HepG2 (cell line): ENCODE data around the gene UBE2Q1. TPM values are rescaled to one million over a fixed set of nuclear protein-coding genes. Genes with fewer than 3 reads are reported as not detected.

Source experiments
- ATAC-seq: fragments of 200-7000 bp; cut with Tn5 transposase; 3 replicates; pipeline ENCODE4 v1.9.1; 2020; ENCODE audit warnings: mild to moderate bottlenecking, moderate library complexity
- BruUV-seq: library from RNA; stranded (reverse); fragments of 400-500 nt; replicated peaks from 2 replicates; lab custom pipeline; 2021; lab: Mats Ljungman, UMichigan
- CTCF ChIA-PET: fragments of 300-600 bp; formaldehyde crosslinking; extraction: SDS; loops from one replicate; lab custom pipeline; 2021; ENCODE audit warnings: low total read pairs, inconsistent platforms, low intra/inter-chr PET ratio; lab: Yijun Ruan, JAX
- POLR2A ChIA-PET: fragments of 350-600 bp; sonication (Branson Sonifier 250); formaldehyde crosslinking; loops from one replicate; lab custom pipeline; 2020; ENCODE audit warnings: antibody characterized with exemption, inconsistent platforms; lab: Yijun Ruan, JAX
- DNase-seq: peaks from one replicate; pipeline ENCODE4 v3.0.0-alpha.2; 2015; ENCODE audit warnings: low spot score
- FAIRE-seq: peaks from 3 replicates; lab custom pipeline; 2011; peaks lifted over from hg19 to GRCh38; lab: Jason Lieb, UNC
- H2AFZ ChIP-seq: one replicate; pipeline ENCODE4 v1.6.1; 2011; ENCODE audit warnings: low read length, inconsistent platforms
- H3K27ac ChIP-seq: fragments of 300-600 bp; 3 replicates; pipeline ENCODE4 v1.8.0; 2011; ENCODE audit warnings: mixed run types, mild to moderate bottlenecking, mixed read lengths, low read length, inconsistent platforms; ENCODE audit not compliant: insufficient read depth; ENCODE audit errors: extremely low read length
- H3K27me3 ChIP-seq, 2 experiments: fragments of 200-600 bp in 1 of 2; 2 replicates in 1 of 2; 3 replicates in 1 of 2; pipeline versions ENCODE4 v1.6.0 to v1.8.0; 2011; ENCODE audit warnings: low read length in 2 of 2, mild to moderate bottlenecking in 2 of 2, moderate library complexity in 2 of 2, inconsistent platforms in 1 of 2; ENCODE audit not compliant: insufficient read depth in 2 of 2, control insufficient read depth in 1 of 2
- H3K36me3 ChIP-seq, 2 experiments: fragments of 200-600 bp in 1 of 2; replicated peaks in 1 of 2; 2 replicates in 1 of 2; 3 replicates in 1 of 2; pipeline versions ENCODE4 v1.5.1 to v1.8.0; 2011; ENCODE audit warnings: low read length in 2 of 2, inconsistent platforms in 1 of 2; ENCODE audit not compliant: insufficient read depth in 2 of 2, control insufficient read depth in 1 of 2
- H3K4me1 ChIP-seq: 2 replicates; pipeline ENCODE4 v1.5.1; 2012; ENCODE audit warnings: low read length, inconsistent platforms; ENCODE audit not compliant: insufficient read depth
- H3K4me2 ChIP-seq: 2 replicates; pipeline ENCODE4 v1.6.0; 2011; ENCODE audit warnings: low read depth, low read length, inconsistent platforms
- H3K4me3 ChIP-seq, 3 experiments: fragments of 200-600 bp in 1 of 3; sonication (generic), shearing (Covaris generic) in 1 of 3; replicated peaks in 1 of 3; 2 replicates each; pipeline ENCODE4 v1.5.1; 2011 to 2016; ENCODE audit warnings: low read length in 3 of 3, inconsistent platforms in 2 of 3, low read depth in 2 of 3, mild to moderate bottlenecking in 2 of 3, control low read depth in 1 of 3, mixed read lengths in 1 of 3; ENCODE audit not compliant: insufficient read depth in 1 of 3
- H3K79me2 ChIP-seq: one replicate; pipeline ENCODE4 v1.6.1; 2011; ENCODE audit warnings: low read length, inconsistent platforms; ENCODE audit not compliant: insufficient read depth
- H3K9ac ChIP-seq: 2 replicates; pipeline ENCODE4 v1.6.0; 2011; ENCODE audit warnings: mild to moderate bottlenecking, low read depth, low read length, inconsistent platforms; ENCODE audit not compliant: insufficient read depth
- H3K9me3 ChIP-seq: 2 replicates; pipeline ENCODE4 v1.5.1; 2012; ENCODE audit warnings: mild to moderate bottlenecking, low read length
- H4K20me1 ChIP-seq: 2 replicates; pipeline ENCODE4 v1.6.0; 2011; ENCODE audit warnings: inconsistent platforms, mild to moderate bottlenecking, low read length, moderate library complexity; ENCODE audit not compliant: insufficient read depth
- HHEX ChIP-seq: IDR thresholded peaks from 2 replicates; pipeline ENCODE4 v1.6.1; 2016; ENCODE audit warnings: control low read depth
- WGBS: methylation state at CpG from one replicate; pipeline ENCODE4 v1.1.6; 2017; ENCODE audit warnings: low lambda C conversion rate; 5-methylcytosine and 5-hydroxymethylcytosine counted together
- in situ Hi-C: cut with HindIII; loops from 2 replicates; pipeline ENCODE4 v1.10.0; 2017; ENCODE audit warnings: low pct_unique_long_range_greater_than_20kb; ENCODE audit not compliant: extremely low pct_ligation_motif_present
- intact Hi-C: fragments of 100-400 bp; cut with micrococcal nuclease; formaldehyde crosslinking; loops from one replicate; pipeline ENCODE4 v1.10.0; 2022; ENCODE audit not compliant: unreplicated experiment
- polyA plus RNA-seq, 8 experiments: library from polyadenylated mRNA; depleted of rRNA in 3 of 8; stranded (reverse) in 7 of 8; unstranded in 1 of 8; fragments of >200 nt; fragmentation: Illumina TruSeq in 4 of 8; extraction: Trizol in 4 of 8; gene quantifications; 2 replicates each; pipeline versions ENCODE4 v1.2.1 to v1.2.3, GENCODE V29; 2011 to 2016; ENCODE audit warnings: low read depth in 4 of 8, missing spikeins in 1 of 8, mixed read lengths in 1 of 8; ENCODE audit not compliant: insufficient read depth in 1 of 8
- total RNA-seq, 5 experiments: library from RNA; depleted of rRNA; stranded (reverse); fragments of >200 nt; fragmentation: Illumina TruSeq; extraction: Trizol; gene quantifications; 2 replicates each; pipeline ENCODE4 v1.2.3, GENCODE V29; 2016; ENCODE audit warnings: low read depth in 1 of 5
- TF ChIP-seq, protein P1 (sequence below): sonication (generic); formaldehyde crosslinking; IDR thresholded peaks from 2 replicates; pipeline ENCODE4 v1.4.0; 2020; ENCODE audit warnings: missing genetic modification reagents, borderline replicate concordance

The UBE2Q1 gene
- total and polyA plus RNA-seq, 2 of the 13 experiments (the other 11 are each of a cell fraction or from before 2014, with no cell fraction given), result 11.7 to 41.7 TPM

DNA sequence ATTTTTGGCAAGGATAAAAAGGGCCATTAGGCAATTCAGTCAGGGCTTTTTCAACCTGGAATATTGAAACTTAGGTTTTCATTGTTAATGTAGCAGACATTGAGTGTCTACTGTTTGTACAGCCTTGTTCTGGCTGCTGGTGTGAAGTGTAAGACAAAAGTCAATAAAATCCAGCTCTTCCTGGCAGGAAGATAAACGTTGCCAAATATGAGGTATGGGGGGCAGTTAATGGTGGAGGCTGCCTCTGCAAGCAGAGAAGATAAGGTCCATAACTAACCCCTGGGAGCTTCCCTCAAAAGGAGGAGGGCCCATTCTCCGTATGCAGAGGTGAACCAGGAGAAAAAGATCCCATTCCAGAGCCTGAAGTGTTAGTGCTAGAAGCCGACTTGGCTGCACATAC, 36.8 kb downstream of the UBE2Q1 start:
- 0% methylated on average over 3 of the region's 3 CpGs for WGBS
- intact Hi-C loops, result no loop called here

More for the DNA sequence above, 36.8 kb downstream of the UBE2Q1 start:
- TF ChIP-seq, protein P1, sequence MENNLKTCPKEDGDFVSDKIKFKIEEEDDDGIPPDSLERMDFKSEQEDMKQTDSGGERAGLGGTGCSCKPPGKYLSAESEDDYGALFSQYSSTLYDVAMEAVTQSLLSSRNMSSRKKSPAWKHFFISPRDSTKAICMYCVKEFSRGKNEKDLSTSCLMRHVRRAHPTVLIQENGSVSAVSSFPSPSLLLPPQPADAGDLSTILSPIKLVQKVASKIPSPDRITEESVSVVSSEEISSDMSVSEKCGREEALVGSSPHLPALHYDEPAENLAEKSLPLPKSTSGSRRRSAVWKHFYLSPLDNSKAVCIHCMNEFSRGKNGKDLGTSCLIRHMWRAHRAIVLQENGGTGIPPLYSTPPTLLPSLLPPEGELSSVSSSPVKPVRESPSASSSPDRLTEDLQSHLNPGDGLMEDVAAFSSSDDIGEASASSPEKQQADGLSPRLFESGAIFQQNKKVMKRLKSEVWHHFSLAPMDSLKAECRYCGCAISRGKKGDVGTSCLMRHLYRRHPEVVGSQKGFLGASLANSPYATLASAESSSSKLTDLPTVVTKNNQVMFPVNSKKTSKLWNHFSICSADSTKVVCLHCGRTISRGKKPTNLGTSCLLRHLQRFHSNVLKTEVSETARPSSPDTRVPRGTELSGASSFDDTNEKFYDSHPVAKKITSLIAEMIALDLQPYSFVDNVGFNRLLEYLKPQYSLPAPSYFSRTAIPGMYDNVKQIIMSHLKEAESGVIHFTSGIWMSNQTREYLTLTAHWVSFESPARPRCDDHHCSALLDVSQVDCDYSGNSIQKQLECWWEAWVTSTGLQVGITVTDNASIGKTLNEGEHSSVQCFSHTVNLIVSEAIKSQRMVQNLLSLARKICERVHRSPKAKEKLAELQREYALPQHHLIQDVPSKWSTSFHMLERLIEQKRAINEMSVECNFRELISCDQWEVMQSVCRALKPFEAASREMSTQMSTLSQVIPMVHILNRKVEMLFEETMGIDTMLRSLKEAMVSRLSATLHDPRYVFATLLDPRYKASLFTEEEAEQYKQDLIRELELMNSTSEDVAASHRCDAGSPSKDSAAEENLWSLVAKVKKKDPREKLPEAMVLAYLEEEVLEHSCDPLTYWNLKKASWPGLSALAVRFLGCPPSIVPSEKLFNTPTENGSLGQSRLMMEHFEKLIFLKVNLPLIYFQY (CRISPR knock-in tag), result no peak
- TF ChIP-seq HHEX (CRISPR knock-in tag), result 0 out of 2 replicates have a peak, but pooled peaks have one; percentile 20
- DNase-seq, result no peak
- no peak for FAIRE-seq
- peak; percentile 41; the same call in 2 of the 3 replicates for ATAC-seq
- Histone ChIP-seq H3K9me3 (no peaks in the 10 kb centered on the region), H3K27me3 (peaks cover 0 to 16% of the 10 kb centered on the region in 2 experiments; a peak in 4 of 5 replicates), H3K79me2 (no peaks in the 10 kb centered on the region), H3K27ac (no peak overlapping the region), H3K4me2 (no peak overlapping the region), H3K4me1 (0 out of 2 replicates have a peak, but pooled peaks cover 8% of the 10 kb centered on the region), H4K20me1 (no peaks in the 10 kb centered on the region), H3K36me3 (no peaks in the 10 kb centered on the region), H3K9ac (no peak overlapping the region), H3K4me3 (no peak overlapping the region), H2AFZ (no peak overlapping the region)
- ChIA-PET CTCF (no interaction called here), POLR2A (no interaction called here)
- in situ Hi-C loops, result no loop called here
- no TSS peak for BruUV-seq
